HG03457 (cell line): ENCODE measurements around the gene WDR31.
A peak's percentile ranks its signal among the peaks of the same experiment; 100 is the strongest.
"Not testable (repeated sequence)": the region's sequence is repeated elsewhere in the genome, so short reads cannot be mapped to it uniquely, and the experiment has no call there.

Source experiments
- ATAC-seq: cut with Tn5 transposase; IDR thresholded peaks from one replicate; pipeline ENCODE4 v1.9.1; 2021; ENCODE audit warnings: moderate number of reproducible peaks; ENCODE audit not compliant: unreplicated experiment

Gene WDR31

DNA sequence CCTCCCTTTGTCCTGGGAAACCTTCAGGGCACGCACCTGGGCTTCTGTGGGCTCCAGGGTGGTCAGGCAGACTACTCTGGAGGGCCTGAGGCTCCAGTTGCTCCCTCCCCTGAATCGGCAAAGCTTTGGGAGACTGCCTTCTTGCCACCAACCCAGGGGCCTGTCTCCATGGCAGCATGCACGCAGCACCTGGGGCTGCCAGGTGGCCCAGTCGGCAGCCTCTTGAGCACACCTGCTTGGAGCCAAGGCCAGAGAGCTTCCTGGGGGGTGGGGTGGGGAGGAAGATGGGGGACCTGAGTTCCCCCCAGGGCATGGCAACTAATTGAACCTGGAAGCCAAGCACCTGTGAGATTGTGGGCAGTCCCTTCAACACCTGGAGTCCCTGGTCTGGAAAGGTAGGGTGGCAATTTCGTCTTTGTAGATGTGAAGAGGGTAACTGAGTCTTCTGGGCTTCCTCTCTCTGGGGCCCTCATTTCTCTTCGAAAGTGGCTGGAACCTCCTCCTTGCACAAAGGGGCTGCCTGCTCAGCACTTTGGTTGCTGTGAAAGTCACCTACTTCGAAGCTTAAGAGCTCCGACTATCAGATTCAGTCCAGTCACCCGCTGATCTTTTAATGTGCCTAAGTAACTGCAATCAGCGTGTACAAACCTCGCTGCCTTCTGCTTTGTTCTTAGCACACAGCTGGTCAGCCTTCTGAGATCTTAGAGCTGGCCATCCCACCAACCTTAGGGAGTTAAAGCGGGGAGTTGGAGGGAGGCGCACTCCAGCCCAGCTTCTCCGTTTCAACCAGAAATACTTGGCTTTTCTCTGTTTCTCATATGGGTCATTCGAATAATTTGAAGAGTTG lies 40.9 kb downstream of the WDR31 start:
- no peak for ATAC-seq

DNA sequence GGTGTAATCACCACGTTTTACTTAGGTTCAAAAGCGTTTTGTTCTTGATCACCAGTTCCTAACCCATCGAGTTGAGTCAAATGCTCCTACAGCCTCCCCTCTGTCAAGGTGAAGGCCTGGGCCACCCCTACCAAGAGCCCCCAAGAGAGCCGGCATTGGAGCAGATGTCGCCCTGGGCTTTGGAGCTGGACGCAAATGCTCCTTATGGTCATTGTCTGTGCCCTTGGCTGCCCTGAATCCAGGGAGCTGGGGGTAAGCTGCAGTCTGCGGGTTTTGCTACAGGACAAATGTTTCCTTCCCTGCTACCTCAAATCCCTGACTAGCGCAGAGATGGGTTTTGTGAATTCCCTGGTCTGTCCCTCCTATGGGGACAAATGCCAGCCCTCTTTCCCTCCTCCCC lies 41.8 kb downstream of the WDR31 start:
- ATAC-seq: no peak

DNA sequence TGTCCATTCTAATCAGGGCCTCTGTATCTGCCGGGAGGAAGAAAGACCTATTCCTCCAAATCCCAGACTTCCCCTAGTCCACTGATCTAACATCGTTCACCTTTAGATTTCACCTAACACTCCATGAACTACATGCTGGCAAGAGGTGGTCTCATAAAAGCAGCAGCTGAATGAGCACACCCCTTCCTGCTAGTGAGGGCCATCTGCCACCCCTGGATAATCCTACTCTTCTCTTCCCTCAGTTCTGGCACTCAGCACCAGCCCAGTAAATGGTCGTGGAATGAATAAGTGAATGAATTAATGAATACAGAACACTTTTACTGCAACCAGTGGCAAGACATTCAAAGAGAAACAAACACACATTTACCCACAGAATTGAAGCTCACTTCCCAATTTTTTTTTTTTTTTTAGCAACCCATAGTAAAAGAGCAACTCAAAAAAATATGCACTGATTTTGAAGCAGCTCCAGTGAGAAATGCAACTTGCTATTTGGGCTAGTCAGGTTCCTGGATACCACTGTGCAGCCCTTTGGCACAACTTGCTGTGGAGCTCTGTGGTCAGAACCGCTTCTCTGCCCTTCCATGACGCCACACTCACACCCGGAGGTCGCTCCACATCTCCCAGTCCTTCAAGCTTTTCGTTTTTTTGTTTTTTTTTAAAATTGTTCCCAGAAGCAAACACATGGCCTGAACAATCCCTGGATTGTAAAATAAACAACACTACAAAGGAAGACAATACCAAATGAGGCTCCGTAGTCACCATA lies 43.1 kb downstream of the WDR31 start:
- ATAC-seq: no peak

DNA sequence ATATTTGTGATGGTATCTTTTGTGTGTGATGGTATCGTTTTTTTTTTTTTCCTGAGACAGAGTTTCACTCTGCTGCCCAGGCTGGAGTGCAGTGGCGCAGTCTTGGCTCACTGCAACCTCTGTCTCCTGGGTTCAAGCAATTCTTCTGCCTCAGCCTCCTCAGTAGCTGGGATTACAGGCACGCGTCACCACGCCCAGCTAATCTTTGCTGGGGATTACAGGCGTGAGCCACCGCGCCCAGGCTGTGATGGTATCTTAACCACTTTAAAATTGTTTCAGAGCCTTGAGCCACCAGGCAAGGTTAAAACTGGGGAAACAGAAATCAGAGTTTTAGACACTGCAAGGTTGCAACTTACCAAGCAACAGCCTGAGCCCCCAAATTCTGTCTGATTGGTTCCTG lies 43.8 kb downstream of the WDR31 start:
- ATAC-seq: not testable (repeated sequence)

DNA sequence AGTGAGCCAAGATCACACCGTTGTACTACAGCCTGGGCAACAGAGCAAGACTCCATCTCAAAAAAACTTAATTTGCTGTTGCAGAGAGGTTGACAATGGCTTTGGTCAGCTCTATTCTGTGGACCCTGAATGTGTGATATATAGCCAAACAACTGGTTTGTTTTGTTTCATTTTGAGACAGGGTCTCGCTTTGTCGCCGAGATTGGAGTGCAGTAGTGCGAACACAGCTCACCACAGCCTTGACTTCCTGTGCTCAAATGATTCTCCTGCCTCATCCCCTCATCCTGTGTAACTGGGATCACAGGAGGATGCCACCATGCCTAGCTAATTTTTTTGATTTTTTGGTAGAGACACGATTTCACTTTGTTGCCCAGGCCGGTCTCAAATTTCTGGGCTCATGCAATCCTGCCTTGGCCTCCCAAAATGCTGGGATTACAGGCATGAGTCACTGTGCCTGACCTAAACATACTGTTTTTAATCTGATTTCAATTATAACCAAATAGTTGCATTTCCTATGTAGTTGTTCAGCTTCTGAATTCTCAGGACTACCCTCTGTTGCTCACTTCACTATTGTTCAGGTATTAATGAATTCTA lies 46.7 kb downstream of the WDR31 start:
- ATAC-seq: no peak

DNA sequence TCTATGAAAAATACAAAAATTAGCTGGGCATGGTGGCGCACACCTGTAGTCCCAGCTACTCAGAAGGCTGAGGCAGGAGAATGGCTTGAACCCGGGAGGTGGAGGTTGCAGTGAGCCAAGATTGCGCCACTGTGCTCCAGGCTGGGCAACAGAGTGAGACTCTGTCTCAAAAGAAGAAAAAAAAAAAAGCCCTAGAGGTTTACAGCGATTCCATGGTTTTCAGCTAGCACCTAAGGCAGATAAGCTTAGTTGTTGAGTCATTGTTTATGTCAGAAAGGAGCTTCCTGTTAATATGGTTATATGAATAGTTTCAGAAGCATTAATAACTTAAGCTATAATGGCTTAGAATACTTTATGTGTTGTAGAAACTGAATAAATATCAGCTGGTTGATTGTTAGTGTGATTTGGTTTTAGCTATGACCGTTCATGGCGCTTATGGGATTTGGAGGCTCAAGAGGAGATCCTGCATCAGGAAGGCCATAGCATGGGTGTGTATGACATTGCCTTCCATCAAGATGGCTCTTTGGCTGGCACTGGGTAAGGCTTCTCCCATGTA lies 49.9 kb downstream of the WDR31 start:
- ATAC-seq: no peak

DNA sequence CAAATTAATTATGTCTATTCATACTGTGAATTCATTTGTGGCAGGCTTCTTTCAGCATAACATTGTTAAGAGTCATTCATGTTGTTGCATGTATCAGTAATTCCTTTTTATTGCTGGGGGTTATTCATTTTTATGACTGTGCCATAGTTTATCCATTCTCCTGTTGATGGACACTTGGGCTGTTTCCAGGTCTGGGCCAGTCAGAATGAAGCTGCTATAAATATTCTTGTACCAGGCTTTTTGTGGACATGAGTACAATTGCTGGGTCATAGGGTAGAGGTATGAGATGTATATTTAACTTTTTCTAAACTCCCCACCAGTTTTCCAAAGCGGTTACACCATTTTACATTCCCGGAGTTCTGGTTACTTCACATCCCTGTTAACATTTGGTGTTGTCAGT lies 51.0 kb downstream of the WDR31 start:
- no peak for ATAC-seq

DNA sequence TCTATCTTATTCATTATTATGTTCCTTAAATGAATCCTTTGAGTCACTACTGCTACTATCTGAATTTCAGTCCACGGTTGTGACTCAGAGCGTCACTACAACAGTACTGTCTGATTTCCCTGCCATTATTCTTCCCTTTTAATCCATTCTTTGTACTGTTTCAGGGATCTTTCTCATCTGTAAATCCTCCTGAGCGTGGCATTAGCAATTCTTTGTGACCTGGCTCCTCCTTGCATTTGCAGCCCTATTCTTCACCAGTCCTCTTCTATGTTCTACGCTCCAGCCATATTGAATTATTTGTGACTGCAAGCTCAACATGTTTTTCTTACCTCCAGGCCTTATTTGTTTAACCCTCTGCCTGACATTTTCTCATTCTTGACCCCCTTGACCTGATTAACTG lies 58.7 kb downstream of the WDR31 start:
- ATAC-seq: no peak

DNA sequence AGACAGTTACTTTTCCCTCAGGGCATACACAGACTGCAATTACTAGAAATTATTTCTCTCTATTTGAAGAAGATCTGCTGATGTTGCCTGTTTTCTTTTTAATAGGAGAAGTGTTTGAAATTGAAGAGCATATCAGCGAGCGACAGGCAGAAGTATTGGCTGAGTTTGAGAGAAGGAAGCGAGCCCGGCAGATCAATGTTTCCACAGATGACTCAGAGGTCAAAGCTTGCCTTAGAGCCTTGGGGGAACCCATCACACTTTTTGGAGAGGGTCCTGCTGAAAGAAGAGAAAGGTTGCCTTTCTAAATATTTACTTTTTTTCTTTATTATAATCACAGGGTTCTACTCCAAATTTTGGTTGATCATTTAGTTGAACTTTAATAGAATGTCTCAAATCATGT lies 61.2 kb downstream of the WDR31 start:
- ATAC-seq: no peak

DNA sequence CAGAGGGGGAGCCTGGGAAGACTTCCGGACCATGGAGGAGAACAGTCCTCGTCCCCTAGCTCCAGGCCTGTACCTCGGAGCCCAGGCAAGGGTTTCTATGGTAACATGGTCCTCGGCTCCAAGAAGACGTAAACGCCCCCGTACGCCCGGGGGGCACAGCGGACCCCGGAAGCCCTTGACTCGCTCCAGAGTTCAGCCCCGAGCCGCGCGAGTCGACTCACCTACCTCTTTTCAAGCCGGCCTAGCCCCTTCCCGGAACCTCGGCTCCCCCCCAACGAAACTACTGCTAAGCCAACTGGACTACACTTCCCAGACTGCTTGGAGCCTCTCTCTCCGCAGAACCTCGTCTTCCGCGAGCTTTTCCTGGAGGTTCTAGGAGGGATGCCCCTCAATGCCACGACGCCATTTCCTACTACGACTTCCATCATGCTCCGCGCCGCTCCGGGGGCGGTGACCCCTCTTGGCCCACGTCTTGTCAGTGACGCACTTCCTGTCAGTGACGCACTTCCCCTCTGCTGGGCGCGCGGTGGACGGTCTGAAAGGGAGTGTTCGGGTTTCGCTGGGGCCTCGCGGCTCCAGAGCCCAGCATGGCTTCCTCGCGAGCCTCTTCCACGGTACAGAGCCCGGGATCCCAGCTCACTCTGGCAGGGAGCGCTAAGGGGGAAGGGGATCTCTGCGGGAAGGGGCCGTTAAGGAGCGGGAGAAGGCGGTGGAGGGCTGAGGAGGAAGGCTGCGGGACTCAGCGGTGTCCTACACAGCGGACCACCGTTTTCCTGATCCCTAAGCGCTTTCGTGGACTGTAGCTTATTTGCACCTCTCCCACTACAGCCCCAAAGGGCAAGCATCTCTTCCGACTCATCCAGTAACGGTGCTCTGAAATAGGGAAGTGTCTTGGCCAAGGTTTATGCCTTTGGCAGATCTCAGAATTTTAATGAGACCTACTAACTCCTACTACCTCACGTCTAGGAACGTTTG lies 64.6 kb downstream of the WDR31 start, which contains the start of the genes CDC26 and PRPF4:
Gene CDC26, minus strand, starts transcription at position 416 of the 975 bp plus-strand sequence. CDS start 3,065 bp downstream, outside the sequence.
Gene PRPF4, plus strand, starts transcription at position 502 of the 975 bp plus-strand sequence. Its CDS starts 86 bp downstream, at position 588.
- ATAC-seq: peak; percentile 94

DNA sequence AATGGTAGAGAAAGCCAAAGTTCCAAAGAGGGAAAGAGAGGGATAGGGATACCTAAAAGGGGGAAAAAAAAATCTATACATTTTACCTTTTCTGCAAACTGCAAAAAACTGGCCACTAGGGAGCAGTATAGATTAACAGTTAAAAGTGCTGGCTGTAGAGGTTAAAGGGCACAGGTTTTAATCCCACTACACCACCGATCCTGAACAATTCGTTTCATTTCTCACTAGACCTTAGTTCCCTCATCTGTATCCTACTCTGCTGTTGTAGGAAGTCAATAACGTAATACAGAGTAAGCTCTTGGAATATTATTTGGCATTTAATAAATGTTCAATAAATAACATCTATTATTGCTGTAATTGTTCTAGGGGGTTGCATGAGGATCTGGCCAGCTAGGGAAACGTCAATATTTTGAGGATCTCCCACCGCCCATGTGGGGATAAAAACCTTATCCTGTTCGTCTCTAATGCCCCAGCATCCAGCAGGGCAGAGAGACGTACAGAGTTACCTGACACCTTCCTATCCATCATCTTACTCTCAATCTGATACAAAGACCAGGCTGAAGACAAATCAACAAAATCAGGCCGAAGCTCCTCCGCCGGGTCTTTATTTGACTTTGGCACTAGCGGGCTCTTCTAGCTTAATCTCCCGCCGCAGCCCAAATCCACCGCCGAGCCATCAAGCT lies 65.5 kb downstream of the WDR31 start:
- peak; percentile 5 for ATAC-seq

DNA sequence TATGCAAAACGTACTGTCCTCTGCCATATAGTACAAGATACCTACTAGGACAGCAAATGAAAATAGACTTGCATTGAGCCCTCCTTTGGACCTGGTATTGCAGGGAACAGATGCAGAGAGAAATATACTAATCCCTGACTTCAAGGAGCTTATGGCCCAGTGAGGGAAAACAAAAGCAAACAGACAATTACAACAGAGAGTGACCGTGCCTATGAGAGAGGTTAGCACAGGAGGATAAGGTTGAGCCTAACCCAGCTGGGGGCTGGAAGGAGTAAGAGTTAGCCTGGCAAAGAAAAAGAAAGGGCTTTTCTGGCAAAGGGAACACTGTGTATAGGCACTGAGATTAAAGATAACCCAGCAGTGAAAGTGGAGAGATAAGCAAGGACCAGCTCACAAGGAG lies 70.2 kb downstream of the WDR31 start:
- ATAC-seq: no peak

DNA sequence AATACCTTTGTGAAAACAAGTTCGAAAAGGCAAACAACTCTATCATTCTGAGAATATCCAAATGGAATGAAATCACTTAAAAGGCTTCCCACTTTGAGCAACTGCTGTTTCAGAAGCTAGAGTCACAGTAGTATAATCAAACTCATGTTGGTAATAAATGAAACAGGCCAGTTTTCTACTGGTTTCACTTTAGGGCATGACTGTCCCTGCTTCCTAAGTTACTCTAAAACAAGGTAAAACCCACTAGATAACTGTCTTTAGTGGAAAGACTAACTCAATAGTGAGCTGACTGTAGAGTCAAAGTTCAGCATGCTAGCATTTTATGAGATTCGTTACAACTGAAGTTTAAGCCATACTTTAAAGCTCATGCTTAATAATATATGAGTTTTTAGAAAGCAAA lies 70.7 kb downstream of the WDR31 start:
- no peak for ATAC-seq

DNA sequence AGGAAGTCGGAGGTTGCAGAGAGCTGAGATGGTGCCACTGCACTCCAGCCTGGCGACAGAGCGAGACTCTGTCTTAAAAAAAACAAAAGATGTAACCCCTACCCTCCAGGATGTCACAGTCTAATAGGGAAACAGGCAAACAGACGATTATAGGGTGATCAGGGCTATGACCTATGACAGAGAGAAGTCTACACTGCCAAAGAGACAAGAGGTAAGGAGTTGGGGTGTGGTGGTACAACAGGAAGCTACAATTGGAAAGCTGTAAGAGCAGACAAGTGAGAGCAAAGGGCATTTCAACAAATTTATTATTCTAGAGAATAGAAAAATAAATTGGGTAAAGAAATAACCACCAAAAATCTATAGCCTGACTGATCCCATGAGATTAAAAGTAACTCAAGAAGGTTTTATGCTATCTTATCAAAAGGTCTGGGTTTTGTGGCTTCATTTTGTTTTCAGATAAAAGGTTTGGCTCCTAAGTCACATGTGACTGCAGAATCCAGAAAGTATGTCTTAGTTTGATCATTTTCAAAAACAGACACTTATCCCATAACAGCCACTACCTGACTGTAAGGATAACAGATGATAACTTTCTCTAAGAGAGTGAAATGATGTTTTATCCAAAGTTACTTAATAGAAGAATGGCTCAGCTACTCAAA lies 72.0 kb downstream of the WDR31 start:
- no peak for ATAC-seq

DNA sequence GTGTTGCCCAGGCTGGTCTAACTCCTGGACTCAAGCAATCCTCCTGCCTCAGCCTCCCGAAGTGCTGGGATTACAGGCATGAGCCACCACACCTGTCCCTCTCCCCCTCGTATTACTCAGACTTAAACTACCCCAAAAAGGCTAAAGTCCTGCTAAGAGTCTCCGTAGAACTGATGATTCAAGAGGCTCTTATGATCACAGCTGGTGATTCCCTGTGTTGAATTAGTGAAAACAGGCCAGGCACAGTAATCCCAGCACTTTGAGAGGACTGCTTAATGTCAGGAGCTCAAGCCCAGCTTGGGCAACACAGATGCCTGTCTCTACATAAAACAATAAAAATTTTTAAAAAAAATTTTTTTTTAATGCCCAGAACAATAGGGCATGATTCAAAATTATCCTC lies 73.9 kb downstream of the WDR31 start:
- no peak for ATAC-seq
